K562 (cell line): Measurements from ENCODE around the gene TBC1D10A. TPM values are rescaled to one million over a fixed set of nuclear protein-coding genes. Genes with fewer than 3 reads are reported as not detected.
A peak's percentile ranks its signal among the peaks of the same experiment; 100 is the strongest.

ENCODE experiments used
- ATAC-seq: fragments of 200-7000 bp; cut with Tn5 transposase; 3 replicates; pipeline ENCODE4 v1.9.1; 2020; ENCODE audit warnings: moderate library complexity
- BruUV-seq: library from RNA; stranded (reverse); fragments of 400-500 nt; replicated peaks from 2 replicates; lab custom pipeline; 2021; lab: Mats Ljungman, UMichigan
- CTCF ChIA-PET: fragments of 300-600 bp; formaldehyde crosslinking; extraction: SDS; loops from one replicate; lab custom pipeline; 2021; ENCODE audit warnings: low intra/inter-chr PET ratio; lab: Yijun Ruan, JAX
- POLR2A ChIA-PET: fragments of 300-600, 350-650 bp; sonication (Branson Sonifier 250); formaldehyde crosslinking; extraction: SDS; loops from one replicate; lab custom pipeline; 2021; ENCODE audit warnings: antibody characterized with exemption, inconsistent platforms; lab: Yijun Ruan, JAX
- DNase-seq, 4 experiments: peaks; one replicate each; pipeline versions ENCODE4 v3.0.0 to v3.0.0-alpha.2; 2011 to 2018; ENCODE audit warnings: low spot score in 3 of 4, mixed read lengths in 3 of 4; ENCODE audit errors: extremely low read depth in 1 of 4
- FAIRE-seq: peaks from 2 replicates; lab custom pipeline; 2011; peaks lifted over from hg19 to GRCh38; lab: Jason Lieb, UNC
- H2AFZ ChIP-seq: 2 replicates; pipeline ENCODE4 v1.6.0; 2011; ENCODE audit warnings: low read depth, low read length, control low read depth, inconsistent platforms
- H3K27ac ChIP-seq: fragments of 200-600 bp; 3 replicates; pipeline ENCODE4 v1.8.0; 2011; ENCODE audit warnings: low read depth, mild to moderate bottlenecking, control low read depth, inconsistent platforms, low read length, moderate library complexity, mixed read lengths; ENCODE audit errors: extremely low read depth
- H3K27me3 ChIP-seq, 2 experiments: fragments of 300-600 bp in 1 of 2; 2 replicates in 1 of 2; 3 replicates in 1 of 2; pipeline versions ENCODE4 v1.6.0 to v1.8.0; 2011; ENCODE audit warnings: inconsistent platforms in 2 of 2, low read length in 2 of 2, mild to moderate bottlenecking in 1 of 2, mixed read lengths in 1 of 2, moderate library complexity in 1 of 2; ENCODE audit not compliant: control insufficient read depth in 2 of 2, insufficient read depth in 2 of 2
- H3K36me3 ChIP-seq: fragments of 300-600 bp; 3 replicates; pipeline ENCODE4 v1.8.0; 2011; ENCODE audit warnings: mild to moderate bottlenecking, low read length, inconsistent platforms; ENCODE audit not compliant: control insufficient read depth, insufficient read depth
- H3K4me1 ChIP-seq, 2 experiments: fragments of 200-600 bp in 1 of 2; replicated peaks in 1 of 2; 2 replicates in 1 of 2; 3 replicates in 1 of 2; pipeline versions ENCODE4 v1.5.1 to v1.8.0; 2011; ENCODE audit warnings: inconsistent platforms in 2 of 2, low read length in 2 of 2, mild to moderate bottlenecking in 1 of 2, mixed read lengths in 1 of 2, moderate library complexity in 1 of 2; ENCODE audit not compliant: control insufficient read depth in 2 of 2, insufficient read depth in 2 of 2
- H3K4me2 ChIP-seq: 2 replicates; pipeline ENCODE4 v1.6.1; 2011; ENCODE audit warnings: low read length, control low read depth, inconsistent platforms, mixed read lengths; ENCODE audit not compliant: insufficient read depth
- H3K4me3 ChIP-seq: fragments of 200-600 bp; sonication (generic), shearing (Covaris generic); 2 replicates; pipeline ENCODE4 v1.5.1; 2016; ENCODE audit warnings: control low read depth, inconsistent platforms
- H3K79me2 ChIP-seq: fragments of 200-600 bp; 3 replicates; pipeline ENCODE4 v1.8.0; 2011; ENCODE audit warnings: low read length, inconsistent platforms; ENCODE audit not compliant: control insufficient read depth, insufficient read depth
- H3K9ac ChIP-seq, 2 experiments: 2 replicates each; pipeline versions ENCODE4 v1.6.0 to v1.6.1; 2011; ENCODE audit warnings: low read depth in 2 of 2, low read length in 2 of 2, control low read depth in 1 of 2, inconsistent platforms in 1 of 2, mild to moderate bottlenecking in 1 of 2, mixed read lengths in 1 of 2; ENCODE audit not compliant: insufficient read depth in 1 of 2
- H3K9me1 ChIP-seq: one replicate; pipeline ENCODE4 v1.6.0; 2011; ENCODE audit warnings: inconsistent platforms, mild to moderate bottlenecking, low read length, moderate library complexity; ENCODE audit not compliant: control insufficient read depth, insufficient read depth
- H3K9me3 ChIP-seq: replicated peaks from 2 replicates; pipeline ENCODE4 v1.5.1; 2011; ENCODE audit warnings: low read depth, low read length, inconsistent platforms; ENCODE audit not compliant: control insufficient read depth, insufficient read depth
- H4K20me1 ChIP-seq: replicated peaks from 2 replicates; pipeline ENCODE4 v1.6.1; 2011; ENCODE audit warnings: low read length, inconsistent platforms, mixed read lengths; ENCODE audit not compliant: control insufficient read depth, insufficient read depth
- CAMTA2 ChIP-seq: fragments of 250-450 bp; sonication (Bioruptor Pico); conservative IDR thresholded peaks from 2 replicates; pipeline ENCODE4 v1.5.1; 2022
- ESRRA ChIP-seq: fragments of 450-650 bp; IDR thresholded peaks from 2 replicates; pipeline ENCODE4 v1.6.1; 2014; ENCODE audit warnings: low read depth, mild to moderate bottlenecking, moderate library complexity, borderline replicate concordance
- MEIS2 ChIP-seq: fragments of 450-650 bp; IDR thresholded peaks from 2 replicates; pipeline ENCODE4 v1.6.1; 2014; ENCODE audit warnings: mild to moderate bottlenecking; ENCODE audit not compliant: partially characterized antibody
- MTF1 ChIP-seq: fragments of 250-450 bp; sonication (Bioruptor Pico); IDR thresholded peaks from 2 replicates; pipeline ENCODE4 v1.9.0; 2021; ENCODE audit warnings: moderate library complexity, mild to moderate bottlenecking, inconsistent platforms, borderline replicate concordance
- POLR3A ChIP-seq: IDR thresholded peaks from 2 replicates; pipeline ENCODE4 v1.6.1; 2011; ENCODE audit warnings: borderline replicate concordance, mild to moderate bottlenecking, moderate library complexity; ENCODE audit not compliant: insufficient read length, insufficient read depth; ENCODE audit errors: extremely low read depth
- SAFB2 ChIP-seq: fragments of 200-400 bp; formaldehyde crosslinking; IDR thresholded peaks from 2 replicates; pipeline ENCODE4 v1.6.1; 2018; ENCODE audit warnings: borderline replicate concordance, low read length, low read depth, moderate library complexity; ENCODE audit not compliant: severe bottlenecking
- WGBS: fragments of 100-300 bp; shearing (Covaris generic); methylation state at CpG from one replicate; pipeline ENCODE4 v1.1.6; 2016; ENCODE audit warnings: low coverage, mixed read lengths; ENCODE audit not compliant: insufficient coverage; ENCODE audit errors: missing lambda C conversion rate; 5-methylcytosine and 5-hydroxymethylcytosine counted together
- in situ Hi-C: fragments of 300-500 bp; cut with MboI; formaldehyde crosslinking; loops from 4 replicates; pipeline ENCODE4 v1.15.0; 2018; ENCODE audit warnings: inconsistent platforms, mixed read lengths
- intact Hi-C: fragments of 100-400 bp; cut with micrococcal nuclease; formaldehyde crosslinking; loops from 2 replicates; pipeline ENCODE4 v1.14.2; 2022
- polyA plus RNA-seq, 8 experiments: library from polyadenylated mRNA; depleted of rRNA in 4 of 8; stranded (reverse) in 5 of 8; unstranded in 3 of 8; fragments of >200 nt; fragmentation: Nextera tagmentation in 2 of 8; fragmentation: Illumina TruSeq in 1 of 8; extraction: Ambion mirVana in 2 of 8; extraction: Trizol in 1 of 8; gene quantifications; 2 replicates each; pipeline versions ENCODE4 v1.2.1 to v1.2.3, GENCODE V29; 2011 to 2014; ENCODE audit warnings: inconsistent platforms in 1 of 8, missing spikeins in 1 of 8
- total RNA-seq, 7 experiments: library from RNA; depleted of rRNA in 6 of 7; stranded (reverse); fragments of >200 nt in 6 of 7; fragmentation: Illumina TruSeq in 2 of 7; extraction: Trizol in 2 of 7; gene quantifications; 2 replicates each; pipeline versions ENCODE4 v1.2.1 to v1.2.3, GENCODE V29; 2011 to 2021; ENCODE audit warnings: low replicate concordance in 1 of 7
- TF ChIP-seq, protein P1 (sequence below): fragments of 450-650 bp; IDR thresholded peaks from 2 replicates; pipeline ENCODE4 v1.6.1; 2016
- TF ChIP-seq, protein P2 (sequence below), 2 experiments: IDR thresholded peaks in 1 of 2; conservative IDR thresholded peaks in 1 of 2; 2 replicates each; pipeline ENCODE4 v1.6.1; 2016; ENCODE audit warnings: low read depth in 2 of 2, mild to moderate bottlenecking in 1 of 2, missing compliant biosample characterization in 1 of 2, missing genetic modification characterization in 1 of 2, moderate library complexity in 1 of 2

The TBC1D10A gene
- total and polyA plus RNA-seq, 9 of the 15 experiments (the other 6 are each of a cell fraction or from before 2014, with no cell fraction given) = 0.13 to 10.4 (median 4.6) TPM

GRCh38 chr22:30332994-30333706, 6.4 kb upstream of the TBC1D10A start:
- DNase-seq (no peak), ATAC-seq (peak; percentile 72), FAIRE-seq (no peak)
- Histone ChIP-seq H3K36me3 (peaks cover 74% of the 10 kb centered on the region), H3K4me1 (peaks cover 6 to 10% of the 10 kb centered on the region in 2 experiments; a peak in 3 of 5 replicates), H3K79me2 (no peaks in the 10 kb centered on the region), H3K9me3 (no peaks in the 10 kb centered on the region), H3K4me3 (no peak overlapping the region), H3K27ac (no peak overlapping the region), H3K9me1 (no peaks in the 10 kb centered on the region), H3K4me2 (no peak overlapping the region), H3K9ac (peak overlapping the region in 1 of 2 experiments; percentile 17; a peak in 1 of 4 replicates), H2AFZ (no peak overlapping the region), H3K27me3 (no peaks in the 10 kb centered on the region), H4K20me1 (no peaks in the 10 kb centered on the region)
- no peak for TF ChIP-seq CAMTA2 (CRISPR knock-in tag)
- TF ChIP-seq, protein P1, sequence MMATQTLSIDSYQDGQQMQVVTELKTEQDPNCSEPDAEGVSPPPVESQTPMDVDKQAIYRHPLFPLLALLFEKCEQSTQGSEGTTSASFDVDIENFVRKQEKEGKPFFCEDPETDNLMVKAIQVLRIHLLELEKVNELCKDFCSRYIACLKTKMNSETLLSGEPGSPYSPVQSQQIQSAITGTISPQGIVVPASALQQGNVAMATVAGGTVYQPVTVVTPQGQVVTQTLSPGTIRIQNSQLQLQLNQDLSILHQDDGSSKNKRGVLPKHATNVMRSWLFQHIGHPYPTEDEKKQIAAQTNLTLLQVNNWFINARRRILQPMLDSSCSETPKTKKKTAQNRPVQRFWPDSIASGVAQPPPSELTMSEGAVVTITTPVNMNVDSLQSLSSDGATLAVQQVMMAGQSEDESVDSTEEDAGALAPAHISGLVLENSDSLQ = peak; percentile 92
- TF ChIP-seq, protein P2, sequence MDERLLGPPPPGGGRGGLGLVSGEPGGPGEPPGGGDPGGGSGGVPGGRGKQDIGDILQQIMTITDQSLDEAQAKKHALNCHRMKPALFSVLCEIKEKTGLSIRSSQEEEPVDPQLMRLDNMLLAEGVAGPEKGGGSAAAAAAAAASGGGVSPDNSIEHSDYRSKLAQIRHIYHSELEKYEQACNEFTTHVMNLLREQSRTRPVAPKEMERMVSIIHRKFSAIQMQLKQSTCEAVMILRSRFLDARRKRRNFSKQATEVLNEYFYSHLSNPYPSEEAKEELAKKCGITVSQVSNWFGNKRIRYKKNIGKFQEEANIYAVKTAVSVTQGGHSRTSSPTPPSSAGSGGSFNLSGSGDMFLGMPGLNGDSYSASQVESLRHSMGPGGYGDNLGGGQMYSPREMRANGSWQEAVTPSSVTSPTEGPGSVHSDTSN (CRISPR knock-in tag; IDR thresholded peaks at IDR 0.05; ENCODE audit: low read depth) = peak; percentile 49
- TF ChIP-seq, protein P2 (tag; conservative IDR thresholded peaks at IDR 0.05; ENCODE audit: low read depth) = peak; percentile 88
- TF ChIP-seq MTF1 = no peak
- TF ChIP-seq SAFB2 = no peak
- TF ChIP-seq POLR3A = no peak
- TF ChIP-seq ESRRA = 0 out of 2 replicates have a peak, but pooled peaks have one; percentile 18
- peak; percentile 94 for TF ChIP-seq MEIS2
- WGBS = 63% methylated on average over 2 of the region's 2 CpGs
- ChIA-PET POLR2A (interaction anchor here (0.8 kb wide), 1 partner anchor 15 kb away, joined by 4 read pairs; no protein-coding TSS in a partner anchor), CTCF (no interaction called here)
- in situ Hi-C loops (no loop called here), intact Hi-C loops (no loop called here)
- BruUV-seq = no TSS peak
